Measurements from ENCODE around the gene CASKIN2.

DNA sequence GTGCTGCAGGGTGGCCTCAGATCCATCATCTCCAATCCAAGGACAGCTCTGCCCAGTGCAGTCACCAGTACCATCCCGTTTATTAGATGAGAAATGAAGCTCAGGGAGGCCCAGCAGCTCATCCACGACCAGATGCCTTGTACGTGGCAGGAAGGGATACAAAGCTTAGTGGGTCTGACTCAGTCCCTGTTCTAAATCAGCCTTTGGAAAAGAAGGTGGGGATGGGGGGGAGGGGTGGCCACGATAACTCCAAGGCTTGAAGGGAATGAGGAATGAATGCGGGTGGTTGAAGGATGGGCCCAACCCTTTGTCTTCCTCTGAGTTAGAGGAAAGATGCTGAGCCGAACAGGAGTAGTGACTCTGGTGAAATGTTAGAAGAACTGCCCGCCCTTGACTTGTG, 35.9 kb upstream of the CASKIN2 start:
- TF ChIP-seq SIN3A (IDR thresholded peaks at IDR 0.05; ENCODE audit: borderline replicate concordance, insufficient read depth, low read depth, low read length) (no peak), POLR2AphosphoS5 (IDR thresholded peaks at IDR 0.05; ENCODE audit: low read depth, low read length) (no peak)
- TF ChIP-seq, protein P1, sequence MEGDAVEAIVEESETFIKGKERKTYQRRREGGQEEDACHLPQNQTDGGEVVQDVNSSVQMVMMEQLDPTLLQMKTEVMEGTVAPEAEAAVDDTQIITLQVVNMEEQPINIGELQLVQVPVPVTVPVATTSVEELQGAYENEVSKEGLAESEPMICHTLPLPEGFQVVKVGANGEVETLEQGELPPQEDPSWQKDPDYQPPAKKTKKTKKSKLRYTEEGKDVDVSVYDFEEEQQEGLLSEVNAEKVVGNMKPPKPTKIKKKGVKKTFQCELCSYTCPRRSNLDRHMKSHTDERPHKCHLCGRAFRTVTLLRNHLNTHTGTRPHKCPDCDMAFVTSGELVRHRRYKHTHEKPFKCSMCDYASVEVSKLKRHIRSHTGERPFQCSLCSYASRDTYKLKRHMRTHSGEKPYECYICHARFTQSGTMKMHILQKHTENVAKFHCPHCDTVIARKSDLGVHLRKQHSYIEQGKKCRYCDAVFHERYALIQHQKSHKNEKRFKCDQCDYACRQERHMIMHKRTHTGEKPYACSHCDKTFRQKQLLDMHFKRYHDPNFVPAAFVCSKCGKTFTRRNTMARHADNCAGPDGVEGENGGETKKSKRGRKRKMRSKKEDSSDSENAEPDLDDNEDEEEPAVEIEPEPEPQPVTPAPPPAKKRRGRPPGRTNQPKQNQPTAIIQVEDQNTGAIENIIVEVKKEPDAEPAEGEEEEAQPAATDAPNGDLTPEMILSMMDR (IDR thresholded peaks at IDR 0.05): no peak
- TF ChIP-seq, protein P2, sequence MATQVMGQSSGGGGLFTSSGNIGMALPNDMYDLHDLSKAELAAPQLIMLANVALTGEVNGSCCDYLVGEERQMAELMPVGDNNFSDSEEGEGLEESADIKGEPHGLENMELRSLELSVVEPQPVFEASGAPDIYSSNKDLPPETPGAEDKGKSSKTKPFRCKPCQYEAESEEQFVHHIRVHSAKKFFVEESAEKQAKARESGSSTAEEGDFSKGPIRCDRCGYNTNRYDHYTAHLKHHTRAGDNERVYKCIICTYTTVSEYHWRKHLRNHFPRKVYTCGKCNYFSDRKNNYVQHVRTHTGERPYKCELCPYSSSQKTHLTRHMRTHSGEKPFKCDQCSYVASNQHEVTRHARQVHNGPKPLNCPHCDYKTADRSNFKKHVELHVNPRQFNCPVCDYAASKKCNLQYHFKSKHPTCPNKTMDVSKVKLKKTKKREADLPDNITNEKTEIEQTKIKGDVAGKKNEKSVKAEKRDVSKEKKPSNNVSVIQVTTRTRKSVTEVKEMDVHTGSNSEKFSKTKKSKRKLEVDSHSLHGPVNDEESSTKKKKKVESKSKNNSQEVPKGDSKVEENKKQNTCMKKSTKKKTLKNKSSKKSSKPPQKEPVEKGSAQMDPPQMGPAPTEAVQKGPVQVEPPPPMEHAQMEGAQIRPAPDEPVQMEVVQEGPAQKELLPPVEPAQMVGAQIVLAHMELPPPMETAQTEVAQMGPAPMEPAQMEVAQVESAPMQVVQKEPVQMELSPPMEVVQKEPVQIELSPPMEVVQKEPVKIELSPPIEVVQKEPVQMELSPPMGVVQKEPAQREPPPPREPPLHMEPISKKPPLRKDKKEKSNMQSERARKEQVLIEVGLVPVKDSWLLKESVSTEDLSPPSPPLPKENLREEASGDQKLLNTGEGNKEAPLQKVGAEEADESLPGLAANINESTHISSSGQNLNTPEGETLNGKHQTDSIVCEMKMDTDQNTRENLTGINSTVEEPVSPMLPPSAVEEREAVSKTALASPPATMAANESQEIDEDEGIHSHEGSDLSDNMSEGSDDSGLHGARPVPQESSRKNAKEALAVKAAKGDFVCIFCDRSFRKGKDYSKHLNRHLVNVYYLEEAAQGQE (IDR thresholded peaks at IDR 0.05; ENCODE audit: insufficient read depth in 1 of 2, low read depth in 2 of 2, low read length in 1 of 2): no peak

Measured in Panc1 (cell line).